Stomach smooth muscle (tissue), 2 donors: ENCODE results near the gene STAT6.

ENCODE experiments used
- H3K27ac ChIP-seq: one replicate; pipeline ENCODE4 v1.7.0; 2013; ENCODE audit warnings: mild to moderate bottlenecking, low read length, inconsistent platforms
- H3K27me3 ChIP-seq, 2 donors: one replicate each; pipeline ENCODE4 v1.7.0; 2013; ENCODE audit warnings: low read length in 2 of 2; ENCODE audit not compliant: insufficient read depth in 2 of 2, control insufficient read depth in 1 of 2
- H3K36me3 ChIP-seq, 2 donors: one replicate each; pipeline ENCODE4 v1.7.0; 2013; ENCODE audit warnings: low read length in 2 of 2; ENCODE audit not compliant: control insufficient read depth in 2 of 2, insufficient read depth in 2 of 2
- H3K4me1 ChIP-seq: one replicate; pipeline ENCODE4 v1.7.0; 2013; ENCODE audit warnings: low read length; ENCODE audit not compliant: control insufficient read depth, insufficient read depth
- H3K4me3 ChIP-seq, 2 donors: one replicate each; pipeline ENCODE4 v1.7.0; 2013; ENCODE audit warnings: low read length in 2 of 2
- H3K9ac ChIP-seq, 2 donors: one replicate each; pipeline ENCODE4 v1.7.0; 2013; ENCODE audit warnings: low read length in 2 of 2, mild to moderate bottlenecking in 1 of 2
- H3K9me3 ChIP-seq, 2 donors: one replicate each; pipeline ENCODE4 v1.7.0; 2013; ENCODE audit warnings: low read length in 2 of 2; ENCODE audit not compliant: control insufficient read depth in 2 of 2
- donor health status: healthy.
- donor health status: Pancreatic carcinoma.

Gene STAT6

DNA sequence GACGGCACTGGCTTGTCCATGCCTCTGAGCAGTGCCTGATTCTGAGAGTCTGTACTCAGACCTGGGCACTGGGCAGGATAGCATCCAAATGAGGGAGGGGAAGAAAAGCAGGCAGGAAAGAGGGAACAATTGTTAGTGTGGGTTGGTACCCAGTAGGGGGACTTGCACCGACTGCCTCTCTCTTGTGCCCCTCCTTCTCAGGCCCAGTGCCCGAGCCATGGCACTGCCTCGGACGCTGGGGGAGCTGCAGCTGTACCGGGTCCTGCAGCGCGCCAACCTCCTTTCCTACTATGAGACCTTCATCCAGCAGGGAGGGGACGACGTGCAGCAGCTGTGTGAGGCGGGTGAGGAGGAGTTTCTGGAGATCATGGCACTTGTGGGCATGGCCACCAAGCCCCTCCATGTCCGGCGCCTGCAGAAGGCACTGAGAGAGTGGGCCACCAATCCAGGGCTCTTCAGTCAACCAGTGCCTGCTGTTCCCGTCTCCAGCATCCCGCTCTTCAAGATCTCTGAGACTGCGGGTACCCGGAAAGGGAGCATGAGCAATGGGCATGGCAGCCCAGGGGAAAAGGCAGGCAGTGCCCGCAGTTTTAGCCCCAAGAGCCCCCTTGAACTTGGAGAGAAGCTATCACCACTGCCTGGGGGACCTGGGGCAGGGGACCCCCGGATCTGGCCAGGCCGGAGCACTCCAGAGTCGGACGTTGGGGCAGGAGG lies 20.1 kb downstream of the STAT6 start:
- no peaks in the 10 kb centered on the region for H3K27me3 ChIP-seq
- H3K4me1 ChIP-seq = peaks cover 64% of the 10 kb centered on the region
- peak overlapping the region; percentile 82 for H3K27ac ChIP-seq
- H3K36me3 ChIP-seq = peaks cover 22 to 30% of the 10 kb centered on the region in 2 donors
- H3K9ac ChIP-seq = peak overlapping the region; percentile 49 to 66
- H3K9me3 ChIP-seq = no peaks in the 10 kb centered on the region
- peak overlapping the region; percentile 68 to 89 for H3K4me3 ChIP-seq

DNA sequence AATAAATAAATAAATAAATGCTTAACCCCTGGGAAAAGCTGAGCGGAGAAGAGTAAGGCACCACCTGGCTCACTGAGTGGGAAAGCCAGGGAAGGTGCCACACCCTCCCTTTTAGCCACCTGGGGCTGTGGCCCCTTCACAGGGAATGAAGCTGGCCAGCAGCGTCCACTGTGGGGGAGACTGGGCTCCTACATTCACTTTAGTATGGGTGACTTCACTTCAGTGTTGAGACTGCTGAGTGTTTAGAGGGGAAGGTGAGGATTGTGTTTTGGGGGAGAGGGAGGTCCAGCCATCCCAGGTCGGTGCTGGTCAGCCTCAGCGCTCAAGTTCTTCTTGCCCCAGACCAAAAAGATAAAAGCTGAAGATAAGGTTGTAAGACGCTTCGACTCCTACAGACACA lies 20.7 kb downstream of the STAT6 start:
- Histone ChIP-seq H3K9ac (peak overlapping the region; percentile 49 to 66), H3K9me3 (no peaks in the 10 kb centered on the region), H3K4me3 (peak overlapping the region; percentile 68 to 89), H3K36me3 (peaks cover 16 to 24% of the 10 kb centered on the region in 2 donors), H3K4me1 (peaks cover 64% of the 10 kb centered on the region), H3K27ac (peak overlapping the region; percentile 82), H3K27me3 (no peaks in the 10 kb centered on the region)

DNA sequence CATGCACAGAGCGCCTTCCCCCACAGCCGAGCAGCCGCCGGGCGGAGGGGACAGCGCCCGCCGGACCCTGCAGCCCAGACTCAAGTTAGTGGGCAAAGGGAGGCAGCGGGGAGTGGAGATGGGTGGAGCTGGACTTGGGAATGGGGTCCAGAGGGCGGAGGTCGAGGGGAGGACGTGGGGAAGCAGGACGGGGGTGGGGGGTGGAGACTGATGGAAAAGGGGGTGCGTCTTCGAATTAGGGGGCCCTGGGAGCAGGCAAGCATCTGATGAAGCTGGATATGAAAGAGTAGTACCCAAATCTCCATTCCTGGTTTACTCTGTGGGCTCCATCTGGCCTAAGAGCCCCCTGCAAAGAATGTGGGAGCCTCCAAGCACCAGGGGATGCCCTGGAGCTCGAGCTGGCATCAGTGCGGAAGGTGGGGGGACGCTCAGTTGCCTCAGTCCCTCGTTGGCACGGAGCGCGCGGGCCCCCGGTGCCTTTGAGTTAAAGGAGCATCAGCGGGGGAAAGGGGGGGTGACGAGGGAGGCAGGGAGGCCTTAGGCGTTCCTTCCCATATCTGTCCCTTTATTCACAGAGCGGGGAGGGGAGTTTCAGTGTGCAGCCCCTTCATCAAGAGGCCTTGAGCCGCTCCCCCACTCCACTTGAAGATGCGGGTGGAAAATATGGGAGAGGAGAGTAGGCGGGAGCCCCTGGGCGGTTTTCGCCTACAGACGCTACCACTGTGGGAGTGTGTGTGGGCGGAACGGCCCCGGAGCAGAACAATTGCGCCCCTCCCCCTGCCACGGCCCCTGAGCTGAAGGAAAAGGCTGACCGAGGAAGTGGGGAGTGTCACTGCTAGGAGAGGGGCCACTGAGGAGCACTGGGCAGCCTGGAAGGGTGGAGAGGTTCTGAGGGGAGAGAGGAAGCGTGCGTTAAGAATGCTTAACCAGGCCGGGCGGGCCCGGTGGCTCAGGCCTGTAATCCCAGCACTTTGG lies 21.6 kb downstream of the STAT6 start:
- H3K4me3 ChIP-seq = peak overlapping the region; percentile 85 to 89
- no peaks in the 10 kb centered on the region for H3K9me3 ChIP-seq
- peak overlapping the region; percentile 75 to 84 for H3K9ac ChIP-seq
- peaks cover 7 to 16% of the 10 kb centered on the region in 2 donors for H3K36me3 ChIP-seq
- no peaks in the 10 kb centered on the region for H3K27me3 ChIP-seq
- H3K27ac ChIP-seq = peak overlapping the region; percentile 89
- peaks cover 59% of the 10 kb centered on the region for H3K4me1 ChIP-seq

DNA sequence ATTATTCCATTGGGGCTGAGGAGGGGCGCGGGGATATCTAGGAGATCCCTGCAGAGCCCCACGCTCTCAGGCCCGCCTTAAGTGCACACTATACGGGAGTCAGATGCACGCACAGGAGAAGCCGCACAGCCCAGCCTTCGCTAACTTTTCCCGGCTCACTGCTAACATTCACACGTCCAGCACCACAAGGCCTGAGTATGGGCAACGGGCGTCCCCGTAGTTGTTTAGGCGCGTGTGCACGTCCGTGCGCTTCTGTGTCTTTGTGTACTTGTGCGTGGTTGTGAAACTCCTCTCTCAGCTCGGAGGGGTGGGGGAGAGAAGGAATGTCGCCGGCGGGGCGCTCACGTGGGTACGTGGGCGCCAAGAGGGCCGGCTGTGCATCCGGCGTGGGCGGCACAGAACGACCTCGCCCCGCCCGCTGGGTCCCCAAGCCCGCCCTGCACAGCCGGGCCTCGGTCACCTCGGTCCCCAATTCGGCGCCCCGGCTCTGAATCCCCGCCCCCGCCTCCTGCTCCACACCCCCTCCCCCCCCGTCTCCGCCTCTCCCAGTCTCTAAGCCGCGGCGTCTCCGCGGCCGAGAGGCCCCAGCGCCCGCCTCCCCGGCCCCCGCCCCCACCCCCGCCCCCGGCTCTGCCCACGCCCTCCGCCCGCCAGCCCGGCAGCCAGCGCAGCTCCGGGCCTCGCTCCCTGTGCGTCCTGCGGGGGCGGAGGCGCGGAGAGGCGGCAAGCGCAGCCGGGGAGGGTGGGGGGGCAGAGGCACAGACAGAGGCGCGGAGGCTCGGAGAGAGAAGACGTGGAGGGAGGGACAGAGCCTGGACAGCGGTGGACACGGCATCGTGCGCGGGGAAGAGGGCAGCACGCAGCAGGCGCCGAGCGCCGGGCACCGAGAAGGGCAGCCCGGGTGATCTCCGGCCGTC lies 22.6 kb downstream of the STAT6 start, which contains the start of gene NAB2:
Gene NAB2 (plus strand): TSS at position 761 of the 917 bp plus-strand sequence. CDS start 158 bp downstream, outside the sequence.
- Histone ChIP-seq H3K9ac (peak within 1 kb of the TSS; percentile 89 to 91), H3K27me3 (no peaks in the 10 kb centered on the region), H3K9me3 (no peaks in the 10 kb centered on the region), H3K36me3 (peaks cover 7 to 13% of the 10 kb centered on the region in 2 donors), H3K4me1 (peaks cover 52% of the 10 kb centered on the region), H3K4me3 (peak within 1 kb of the TSS; percentile 85 to 89), H3K27ac (peak within 1 kb of the TSS; percentile 100)

DNA sequence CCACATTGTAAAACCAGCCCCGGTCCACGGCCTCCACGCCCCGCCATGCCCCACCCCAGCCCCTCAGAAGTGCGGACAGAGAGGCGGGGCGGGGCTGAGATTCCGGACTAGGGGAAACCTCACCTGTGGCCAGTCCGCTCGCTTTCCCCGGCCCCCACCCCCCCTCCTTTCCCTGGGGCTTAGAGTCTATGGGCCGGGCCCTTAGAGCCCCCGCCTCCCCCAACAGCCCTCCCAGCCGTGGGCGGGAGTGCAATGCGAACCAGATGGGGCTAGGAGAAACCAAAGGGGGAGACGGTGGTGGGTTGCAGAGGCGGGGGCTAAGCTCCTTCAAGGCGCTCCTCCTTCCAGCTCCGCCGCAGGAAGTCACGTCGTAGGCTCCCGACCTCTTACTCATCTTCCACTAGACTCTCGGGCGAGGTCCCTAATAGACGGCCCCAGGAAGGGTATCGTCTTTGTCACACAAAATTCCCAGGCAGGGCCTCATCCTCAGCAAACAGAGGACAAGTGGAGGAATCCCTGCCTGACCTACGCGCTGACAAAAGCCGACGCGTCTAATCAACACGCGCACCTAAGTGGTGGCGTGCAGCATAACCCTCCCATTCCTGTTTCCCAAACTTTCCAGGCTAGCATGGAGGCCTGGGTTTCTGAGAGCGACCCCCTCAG lies 23.3 kb downstream of the STAT6 start:
- peak overlapping the region; percentile 77 to 78 for H3K4me3 ChIP-seq
- peak overlapping the region; percentile 100 for H3K27ac ChIP-seq
- peaks cover 7 to 13% of the 10 kb centered on the region in 2 donors for H3K36me3 ChIP-seq
- no peaks in the 10 kb centered on the region for H3K27me3 ChIP-seq
- no peaks in the 10 kb centered on the region for H3K9me3 ChIP-seq
- H3K9ac ChIP-seq = peak overlapping the region; percentile 89 to 96
- H3K4me1 ChIP-seq = peaks cover 44% of the 10 kb centered on the region

DNA sequence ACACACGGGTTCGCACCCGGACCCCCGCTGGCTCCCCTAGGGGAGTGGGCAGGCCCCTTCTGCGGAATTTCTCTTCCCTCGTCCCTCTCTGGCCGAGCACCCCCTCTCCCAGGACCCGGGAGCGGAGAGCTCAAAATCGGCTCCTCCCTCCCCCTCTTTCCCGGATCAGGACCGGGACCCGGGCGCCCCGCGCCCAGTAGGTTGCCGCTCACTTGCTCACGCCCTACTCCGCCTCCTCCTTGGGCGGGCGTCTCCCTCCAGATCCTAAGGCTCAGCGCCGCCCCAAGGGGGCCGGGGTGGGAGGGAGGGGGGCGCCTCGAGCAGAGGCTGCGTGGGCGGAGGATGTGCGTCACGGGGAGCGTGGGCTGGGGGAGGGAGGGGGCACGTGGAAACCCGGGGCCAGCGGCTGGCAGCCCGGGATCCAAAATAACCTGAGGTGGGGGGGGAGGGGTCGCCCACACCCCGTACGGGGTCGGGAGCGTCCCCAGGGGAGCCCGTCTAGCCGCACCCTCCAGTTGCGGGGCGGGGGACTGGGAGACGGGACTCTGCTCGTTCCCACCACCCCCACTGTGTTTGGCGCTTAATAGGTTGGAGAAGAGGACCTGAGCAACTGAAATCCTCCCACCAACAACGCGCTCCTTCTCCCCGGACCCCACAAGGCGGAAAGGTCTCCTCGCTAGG lies 24.0 kb downstream of the STAT6 start:
- no peaks in the 10 kb centered on the region for H3K27me3 ChIP-seq
- H3K4me3 ChIP-seq = peak overlapping the region; percentile 88 to 90
- H3K4me1 ChIP-seq = peaks cover 37% of the 10 kb centered on the region
- peak overlapping the region; percentile 97 to 99 for H3K9ac ChIP-seq
- H3K36me3 ChIP-seq = peaks cover 0 to 7% of the 10 kb centered on the region in 2 donors
- no peaks in the 10 kb centered on the region for H3K9me3 ChIP-seq
- peak overlapping the region; percentile 100 for H3K27ac ChIP-seq

DNA sequence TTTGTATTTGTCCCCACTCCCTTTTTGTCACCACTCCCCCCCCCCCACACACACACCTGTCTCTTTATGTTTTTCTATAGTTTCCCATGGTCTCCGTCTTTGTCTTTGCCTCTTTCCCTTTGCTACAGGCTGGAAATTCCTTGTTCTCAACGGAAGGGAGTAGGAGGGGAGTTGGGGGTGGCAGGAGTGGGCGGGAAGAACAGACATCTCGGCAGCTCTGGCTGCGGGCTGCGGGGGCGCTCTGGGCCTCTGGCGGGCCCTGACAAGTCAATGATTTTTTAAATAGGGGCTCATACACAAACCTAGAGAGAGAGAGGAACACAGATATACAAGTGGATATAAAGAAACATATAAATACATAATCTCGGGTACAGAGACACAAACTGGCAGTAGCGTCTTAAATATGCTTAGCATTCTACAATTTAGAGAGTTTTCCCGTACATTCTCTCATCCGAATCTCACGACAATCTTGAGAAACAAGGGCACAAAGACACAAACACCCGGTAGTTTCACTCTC lies 24.6 kb downstream of the STAT6 start:
- Histone ChIP-seq H3K36me3 (peaks cover 0 to 2% of the 10 kb centered on the region in 2 donors), H3K4me1 (peaks cover 31% of the 10 kb centered on the region), H3K9ac (peak overlapping the region; percentile 97 to 99), H3K9me3 (no peaks in the 10 kb centered on the region), H3K27me3 (no peaks in the 10 kb centered on the region), H3K4me3 (peak overlapping the region; percentile 88 to 90), H3K27ac (peak overlapping the region; percentile 100)

DNA sequence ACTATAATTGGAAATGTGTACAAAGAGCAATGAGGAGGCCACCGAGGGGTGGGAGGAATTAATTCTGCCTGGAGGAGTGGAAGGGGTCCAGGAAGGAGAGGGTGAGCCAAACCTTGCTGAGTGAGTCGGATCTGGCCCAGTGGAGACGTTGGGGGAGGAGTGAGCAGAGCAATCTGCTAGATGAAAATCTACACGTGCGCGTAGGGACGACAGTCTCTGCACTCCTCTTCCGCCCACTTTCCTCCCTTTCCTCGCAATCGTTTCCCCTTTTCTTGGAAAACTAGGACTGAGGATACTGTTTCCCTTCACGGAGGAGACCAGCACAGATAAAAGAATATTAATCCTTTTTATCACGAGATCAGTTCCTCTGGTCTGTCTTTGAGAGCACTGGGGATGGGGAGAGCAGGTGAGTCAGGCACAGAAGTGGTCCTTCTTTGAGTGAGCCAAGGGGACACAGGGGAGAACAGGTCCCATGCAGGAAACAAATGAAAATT lies 25.1 kb downstream of the STAT6 start:
- H3K4me3 ChIP-seq = peak overlapping the region; percentile 88 to 90
- no peaks in the 10 kb centered on the region for H3K27me3 ChIP-seq
- peaks cover 26% of the 10 kb centered on the region for H3K4me1 ChIP-seq
- peaks cover 0 to under 1% of the 10 kb centered on the region in 2 donors for H3K36me3 ChIP-seq
- peak overlapping the region; percentile 100 for H3K27ac ChIP-seq
- no peaks in the 10 kb centered on the region for H3K9me3 ChIP-seq
- H3K9ac ChIP-seq = peak overlapping the region; percentile 97 to 99

DNA sequence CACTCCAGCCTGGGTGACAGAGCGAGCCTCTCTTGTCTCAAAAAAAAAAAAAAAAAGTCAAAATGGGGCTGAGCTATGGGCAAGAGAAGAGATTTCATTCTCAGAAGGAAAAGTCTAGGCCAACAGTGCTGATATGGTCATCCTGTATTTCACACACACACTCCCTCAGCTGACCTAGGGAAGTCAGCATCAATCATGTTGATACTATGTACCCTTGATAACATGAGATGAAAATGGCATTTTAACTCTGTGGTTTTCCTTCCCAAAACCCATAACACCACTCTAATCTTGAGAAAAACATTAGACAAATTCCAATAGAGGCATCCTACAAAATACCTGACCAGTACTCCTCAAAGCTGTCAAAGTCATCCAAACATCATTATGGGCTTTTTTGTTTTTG lies 30.3 kb downstream of the STAT6 start:
- Histone ChIP-seq H3K27me3 (no peaks in the 10 kb centered on the region), H3K4me1 (peaks cover 18% of the 10 kb centered on the region), H3K27ac (no peak overlapping the region), H3K36me3 (no peaks in the 10 kb centered on the region), H3K9ac (no peak overlapping the region), H3K9me3 (no peaks in the 10 kb centered on the region), H3K4me3 (no peak overlapping the region)
